Epithelial cell of prostate (primary cell): ENCODE measurements around the gene B3GALT5.
"Not testable (repeated sequence)": the region's sequence is repeated elsewhere in the genome, so short reads cannot be mapped to it uniquely, and the experiment has no call there.

Experiments used
- DNase-seq: peaks from one replicate; pipeline ENCODE4 v3.0.0-alpha.2; 2011; ENCODE audit warnings: low read depth, low spot score
- H3K27ac ChIP-seq: fragments of 450-650 bp; 2 replicates; pipeline ENCODE4 v1.5.1; 2017; ENCODE audit warnings: mild to moderate bottlenecking

The B3GALT5 gene

GRCh38 chr21:39686646-39687468, 74.1 kb downstream of the B3GALT5 start:
- no peak overlapping the region for H3K27ac ChIP-seq
- DNase-seq: no peak

DNA sequence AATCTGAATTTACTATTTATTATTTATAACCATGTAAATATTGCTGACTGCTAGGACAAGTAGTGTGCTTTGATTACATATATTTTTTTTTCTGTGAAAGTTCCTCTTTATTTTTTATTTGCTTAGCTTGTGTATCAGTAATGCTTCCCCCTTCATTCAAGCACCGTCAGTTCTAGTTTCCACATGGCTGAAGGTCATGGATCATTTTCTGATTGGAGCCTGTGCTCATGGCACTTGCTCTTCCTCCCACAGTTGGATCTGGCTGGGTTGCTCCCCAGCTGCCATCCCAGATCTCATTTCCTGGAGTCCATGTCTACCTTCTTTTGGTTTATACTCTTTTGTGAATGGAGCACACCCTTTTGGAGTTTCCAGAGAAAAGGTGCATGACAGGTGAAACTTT, 75.3 kb downstream of the B3GALT5 start:
- DNase-seq: no peak
- no peak overlapping the region for H3K27ac ChIP-seq

DNA sequence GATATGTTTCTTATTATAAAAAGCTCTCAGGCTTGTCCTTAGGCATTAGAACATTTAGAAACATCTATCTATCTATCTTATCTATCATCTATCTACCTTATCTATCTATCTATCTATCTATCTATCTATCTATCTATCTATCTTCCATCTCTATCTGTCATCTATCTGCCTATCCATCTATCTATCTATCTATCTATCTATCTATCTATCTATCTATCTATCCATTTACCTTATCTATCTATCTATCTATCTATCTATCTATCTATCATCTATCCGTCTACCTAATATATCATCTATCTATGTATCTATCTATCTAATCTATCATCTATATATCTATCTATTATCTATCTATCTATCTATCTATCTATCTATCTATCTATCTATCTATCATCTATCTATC, 77.1 kb downstream of the B3GALT5 start:
- DNase-seq, H3K27ac ChIP-seq: not testable (repeated sequence)

GRCh38 chr21:39690454-39690853, 77.7 kb downstream of the B3GALT5 start:
- no peak overlapping the region for H3K27ac ChIP-seq
- DNase-seq: no peak

GRCh38 chr21:39694750-39695149, 82.0 kb downstream of the B3GALT5 start:
- no peak for DNase-seq
- no peak overlapping the region for H3K27ac ChIP-seq

GRCh38 chr21:39696196-39696595, 83.5 kb downstream of the B3GALT5 start:
- DNase-seq: no peak

DNA sequence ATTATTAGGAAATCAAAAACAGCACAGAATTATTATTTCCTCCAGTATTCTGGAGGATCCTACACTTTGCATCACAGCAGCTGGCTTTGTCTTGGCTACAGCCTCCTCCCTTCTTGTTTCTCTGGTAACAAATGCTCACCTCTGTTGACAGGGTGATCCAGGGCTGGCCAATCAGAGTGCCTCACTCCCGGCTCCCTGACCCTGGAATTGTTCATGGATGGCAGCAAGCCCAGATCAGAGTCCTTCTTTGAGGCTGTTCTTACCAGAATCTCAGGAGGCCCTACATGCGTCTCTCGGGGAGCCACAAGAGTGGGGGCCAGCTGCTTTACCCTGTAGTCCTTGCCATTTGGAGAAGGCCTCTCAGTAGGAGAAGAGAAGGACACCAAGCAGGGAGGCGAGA, 83.9 kb downstream of the B3GALT5 start:
- no peak for DNase-seq

More at GRCh38 chr21:39696196-39696595, 83.5 kb downstream of the B3GALT5 start:
- H3K27ac ChIP-seq: no peak overlapping the region

DNA sequence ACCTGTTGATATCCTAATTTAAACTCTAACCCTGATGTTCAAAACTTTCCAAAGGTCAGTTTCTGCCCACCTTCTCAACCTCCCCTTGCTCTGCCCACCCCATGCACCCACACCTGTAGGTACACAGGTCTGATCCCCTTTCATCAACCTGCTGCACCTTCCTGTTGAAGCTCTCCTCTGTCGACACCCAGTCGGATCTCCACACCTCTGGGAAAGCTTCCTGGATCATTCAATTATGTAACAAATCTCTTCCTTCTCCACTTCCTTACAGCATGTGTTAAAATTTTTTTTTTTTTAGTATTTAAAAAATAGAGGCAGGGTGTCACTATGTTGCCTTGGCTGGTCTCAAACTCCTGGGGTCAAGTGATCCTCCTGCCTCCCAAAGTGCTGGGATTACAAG, 87.6 kb downstream of the B3GALT5 start:
- no peak for DNase-seq
- no peak overlapping the region for H3K27ac ChIP-seq

More for the DNA sequence above, 83.9 kb downstream of the B3GALT5 start:
- H3K27ac ChIP-seq: no peak overlapping the region

DNA sequence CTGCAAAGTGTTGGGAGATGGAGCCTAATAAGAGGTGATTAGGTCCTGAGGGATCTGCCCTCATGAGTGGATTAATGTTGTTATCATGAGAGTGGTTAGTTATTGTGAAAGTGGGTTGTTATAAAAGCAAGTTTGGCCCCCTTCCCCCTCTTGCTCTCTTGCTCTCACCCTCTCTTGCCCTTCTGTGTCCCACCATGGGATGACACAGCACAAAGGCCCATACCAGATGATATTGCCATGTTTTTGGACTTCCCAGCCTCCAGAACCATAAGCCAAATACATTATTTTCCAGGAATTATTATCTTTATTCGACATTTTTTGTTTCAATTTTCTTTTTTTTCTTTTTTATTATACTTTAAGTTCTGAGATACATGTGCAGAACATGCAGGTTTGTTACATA, 90.8 kb downstream of the B3GALT5 start:
- H3K27ac ChIP-seq: no peak overlapping the region
- no peak for DNase-seq

DNA sequence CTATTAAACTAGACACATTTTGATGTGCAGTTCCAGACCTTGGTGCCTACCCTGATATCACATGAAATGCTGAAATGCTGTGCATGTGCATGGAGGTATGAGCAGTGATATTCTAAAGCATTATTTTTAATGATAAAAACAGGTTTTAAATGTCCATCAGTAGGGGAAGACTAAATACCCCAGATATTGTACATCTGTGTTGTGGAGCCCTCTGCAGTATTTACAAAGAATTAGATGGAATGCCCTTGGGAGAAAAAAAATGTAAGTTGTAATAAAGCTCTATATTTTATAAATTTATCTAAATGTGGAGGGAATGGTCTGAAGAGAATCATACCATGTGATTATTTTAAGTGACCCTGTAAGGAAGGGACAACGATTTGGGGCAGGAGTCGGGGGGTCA, 93.1 kb downstream of the B3GALT5 start:
- H3K27ac ChIP-seq: no peak overlapping the region
- DNase-seq: no peak

DNA sequence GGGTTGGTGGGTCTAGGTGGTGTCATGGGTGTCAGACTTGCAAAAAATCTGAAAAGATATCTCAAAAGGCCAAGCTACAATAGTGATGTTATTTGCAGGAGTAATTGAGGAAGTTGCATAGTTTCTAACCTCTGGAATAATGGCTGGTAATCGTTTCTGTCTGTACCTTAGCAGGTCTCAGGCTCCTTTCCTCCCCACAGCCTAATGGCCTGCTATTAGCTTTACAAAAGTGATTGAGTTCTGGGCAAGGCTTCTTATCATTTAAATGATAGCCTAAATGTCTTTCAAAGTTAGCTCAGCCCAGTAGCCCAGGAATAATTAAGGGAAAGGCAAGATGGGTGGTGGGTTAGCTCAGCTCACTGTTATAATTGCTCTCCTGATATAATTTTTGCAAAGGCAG, 94.6 kb downstream of the B3GALT5 start:
- DNase-seq: no peak
- no peak overlapping the region for H3K27ac ChIP-seq

DNA sequence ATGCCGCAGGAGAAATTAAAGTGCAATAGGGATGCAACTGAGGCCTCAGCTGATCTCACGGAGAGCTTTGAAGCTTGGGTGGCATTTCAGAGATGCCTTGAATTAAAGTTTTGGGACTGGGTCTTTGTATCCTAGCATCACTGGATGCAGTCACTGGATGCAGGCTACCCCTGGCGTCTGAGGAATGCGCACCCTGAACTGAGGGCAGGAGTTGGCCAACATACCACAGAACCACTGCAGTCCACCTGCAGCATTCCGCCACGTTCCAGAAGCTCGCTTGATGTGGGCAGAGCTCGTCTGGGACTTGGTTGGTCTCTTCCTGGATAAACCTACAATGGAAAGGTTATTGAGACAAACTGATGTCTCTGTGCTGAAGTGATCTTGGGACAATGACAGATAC, 98.1 kb downstream of the B3GALT5 start:
- no peak overlapping the region for H3K27ac ChIP-seq
- no peak for DNase-seq

GRCh38 chr21:39712273-39712672, 99.5 kb downstream of the B3GALT5 start:
- no peak overlapping the region for H3K27ac ChIP-seq
- no peak for DNase-seq

DNA sequence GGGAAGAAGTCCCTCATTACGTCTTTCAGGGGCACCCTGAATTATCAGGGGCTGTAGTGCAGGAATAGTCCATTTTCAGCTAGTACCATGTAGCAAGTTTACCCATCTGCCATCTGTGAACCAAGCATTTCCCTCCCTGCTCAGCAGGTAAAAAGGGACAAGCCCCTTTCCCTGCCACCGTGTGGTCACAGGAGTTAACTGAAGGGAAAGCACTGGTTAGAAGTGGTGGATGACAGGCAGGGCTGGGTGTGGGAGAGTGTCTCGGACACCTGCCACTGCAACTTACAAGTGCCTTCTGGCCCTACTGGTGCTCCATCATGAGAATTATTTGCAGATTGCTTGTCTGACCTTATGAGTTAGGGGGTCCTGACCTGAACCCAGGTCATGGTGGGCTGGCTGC, 100.2 kb downstream of the B3GALT5 start:
- no peak for DNase-seq
- no peak overlapping the region for H3K27ac ChIP-seq

DNA sequence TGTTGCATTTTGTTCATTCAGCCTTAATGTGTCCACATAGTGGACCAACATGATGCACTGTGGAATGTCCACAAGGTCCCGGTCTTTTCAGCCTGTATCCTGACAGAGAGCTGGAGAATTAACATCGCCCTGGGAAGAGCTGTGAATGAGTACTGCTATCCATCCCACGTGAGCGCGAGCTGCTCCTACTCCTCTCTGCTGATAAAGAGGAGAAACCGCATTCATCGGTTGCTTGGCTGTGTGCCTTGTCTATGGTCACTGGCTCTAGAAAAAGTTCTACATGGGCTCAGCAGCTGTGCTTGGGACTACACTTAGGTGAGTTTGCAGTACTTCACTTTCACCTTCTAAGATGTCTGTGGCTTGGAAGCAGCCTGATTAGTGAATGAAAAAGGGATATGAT, 101.2 kb downstream of the B3GALT5 start:
- DNase-seq: no peak
- H3K27ac ChIP-seq: no peak overlapping the region

DNA sequence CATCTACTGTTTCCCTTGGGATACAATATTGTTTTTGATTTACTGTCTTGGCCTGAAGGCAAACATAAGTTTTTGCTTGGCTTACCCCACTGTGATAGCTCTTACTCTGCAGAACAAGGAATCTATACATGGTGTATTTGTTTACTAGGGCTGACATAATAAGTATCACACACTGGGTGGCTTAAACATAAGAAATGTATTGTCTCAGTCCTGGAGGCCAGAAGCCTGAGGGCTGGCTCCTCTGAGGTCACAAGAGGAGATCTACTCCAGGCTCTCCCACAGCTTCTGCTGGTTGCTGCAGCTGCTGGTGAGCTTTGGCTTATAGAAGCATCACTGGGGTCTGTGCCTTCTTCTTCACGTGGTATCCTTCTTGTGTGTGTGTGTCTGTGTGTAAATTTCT, 101.6 kb downstream of the B3GALT5 start:
- no peak overlapping the region for H3K27ac ChIP-seq
- DNase-seq: no peak

GRCh38 chr21:39715804-39716397, 103.2 kb downstream of the B3GALT5 start:
- DNase-seq: no peak
- no peak overlapping the region for H3K27ac ChIP-seq

GRCh38 chr21:39720126-39720778, 107.5 kb downstream of the B3GALT5 start:
- no peak for DNase-seq
- H3K27ac ChIP-seq: no peak overlapping the region

- no peak for DNase-seq
- H3K27ac ChIP-seq: no peak overlapping the region
Measured at GRCh38 chr21:39721885-39722284, 109.1 kb downstream of the B3GALT5 start.
